Measurements from ENCODE around the gene CHAF1A. TPM values are rescaled to one million over a fixed set of nuclear protein-coding genes. Genes with fewer than 3 reads are reported as not detected.

Gene CHAF1A
- total and polyA plus RNA-seq, 2 of the 8 experiments (the other 6 are each of a cell fraction or from before 2014, with no cell fraction given), result 122 to 147 TPM

DNA sequence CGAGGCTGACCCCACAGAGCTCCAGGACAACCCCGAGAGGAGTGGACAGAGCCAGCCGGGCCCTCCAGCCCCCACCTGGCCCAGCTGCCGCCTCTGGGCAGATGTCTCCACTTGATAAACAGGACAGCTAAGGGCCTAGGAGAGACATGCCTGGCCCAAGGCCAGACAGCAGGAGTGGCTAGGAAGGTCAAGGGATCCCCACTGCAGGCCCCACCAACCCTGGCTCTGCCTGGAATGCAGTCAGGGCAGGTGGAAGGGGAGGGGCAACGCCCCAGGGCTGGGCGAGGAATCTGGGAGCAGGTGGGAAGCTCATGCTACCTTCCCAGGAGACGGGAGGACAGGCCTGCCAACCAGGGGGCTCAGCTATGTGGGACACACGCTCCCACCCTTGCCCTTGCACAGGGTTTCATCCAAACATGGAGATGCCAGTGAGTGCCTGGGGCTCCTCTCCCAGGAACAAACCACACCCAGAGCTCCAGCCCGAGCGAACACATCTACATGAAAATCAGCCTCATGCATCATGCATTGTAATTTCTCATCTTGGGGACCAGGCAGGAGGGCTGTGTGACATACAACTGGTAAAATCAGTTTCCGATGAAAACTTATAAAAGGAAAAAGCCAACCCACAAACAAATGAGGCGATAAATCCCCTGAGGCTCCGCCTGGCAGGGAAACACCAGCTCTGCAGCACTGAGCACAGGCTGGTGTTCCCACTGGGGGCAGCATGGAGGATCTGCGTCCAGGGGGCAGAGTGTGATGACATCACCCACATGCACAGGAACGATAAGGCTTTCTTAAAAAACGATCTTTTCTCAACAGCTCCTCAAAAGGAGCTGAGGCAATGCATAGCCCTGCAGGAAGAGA is 27.0 kb upstream of the CHAF1A start:
- 47% methylated on average over 16 of the region's 16 CpGs; no CpG with 5 or more reads in 1 of the 2 experiments for WGBS, 2 experiments (ENCODE audit: extremely low coverage in 1 of 2, insufficient coverage in 1 of 2, insufficient read length in 1 of 2, insufficient replicate concordance in 2 of 2, low coverage in 1 of 2, low lambda C conversion rate in 2 of 2, missing lambda C conversion rate in 1 of 2)
- Histone ChIP-seq H3K4me3 (ENCODE audit: extremely low read depth in 1 of 4, insufficient read depth in 2 of 4, low read depth in 3 of 4, low read length in 4 of 4) (peak overlapping the region in 2 of 4 experiments; percentile 12 to 29; a peak in 3 of 8 replicates), H4K20me1 (replicated peaks in 1 of 2; ENCODE audit: control insufficient read depth in 1 of 2, insufficient read depth in 2 of 2, low read length in 2 of 2) (peaks cover 18 to 43% of the 10 kb centered on the region in 2 experiments)
- TF ChIP-seq CTBP2 (IDR thresholded peaks at IDR 0.05; ENCODE audit: borderline replicate concordance, insufficient read depth, insufficient read length, low read length) (peak; percentile 21), CREB1 (IDR thresholded peaks at IDR 0.05) (peak; percentile 49), SIRT6 (IDR thresholded peaks at IDR 0.05; ENCODE audit: low read length) (no peak), SP1 (IDR thresholded peaks at IDR 0.05; ENCODE audit: low read depth, low read length) (0 out of 2 replicates have a peak, but pooled peaks have one; percentile 60), TEAD4 (IDR thresholded peaks at IDR 0.05; ENCODE audit: low read depth, low read length) (peak; percentile 96), ASH2L (IDR thresholded peaks at IDR 0.05; ENCODE audit: low read length) (peak; percentile 64)
- TF ChIP-seq, protein P1, sequence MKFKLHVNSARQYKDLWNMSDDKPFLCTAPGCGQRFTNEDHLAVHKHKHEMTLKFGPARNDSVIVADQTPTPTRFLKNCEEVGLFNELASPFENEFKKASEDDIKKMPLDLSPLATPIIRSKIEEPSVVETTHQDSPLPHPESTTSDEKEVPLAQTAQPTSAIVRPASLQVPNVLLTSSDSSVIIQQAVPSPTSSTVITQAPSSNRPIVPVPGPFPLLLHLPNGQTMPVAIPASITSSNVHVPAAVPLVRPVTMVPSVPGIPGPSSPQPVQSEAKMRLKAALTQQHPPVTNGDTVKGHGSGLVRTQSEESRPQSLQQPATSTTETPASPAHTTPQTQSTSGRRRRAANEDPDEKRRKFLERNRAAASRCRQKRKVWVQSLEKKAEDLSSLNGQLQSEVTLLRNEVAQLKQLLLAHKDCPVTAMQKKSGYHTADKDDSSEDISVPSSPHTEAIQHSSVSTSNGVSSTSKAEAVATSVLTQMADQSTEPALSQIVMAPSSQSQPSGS (IDR thresholded peaks at IDR 0.05; ENCODE audit: low read length), result peak; percentile 84; the same call in 1 of the 2 replicates

More for the DNA sequence above, 27.0 kb upstream of the CHAF1A start:
- H3K18ac ChIP-seq (ENCODE audit: extremely low read depth, low read length), result peak overlapping the region; percentile 90
- CTCF ChIA-PET (ENCODE audit: partially characterized antibody), result interaction anchor here (0.5 to 6.3 kb wide), 18 partner anchors 9 to 236 kb away, joined by 3 to 72 read pairs (median 6); partner anchors contain the start of genes CHAF1A, MPND and SH3GL1
- H3K79me1 ChIP-seq (ENCODE audit: low read depth, low read length), result peaks cover 25% of the 10 kb centered on the region
- H2BK120ac ChIP-seq (replicated peaks; ENCODE audit: low read depth, low read length), result no peak overlapping the region
- H3K79me2 ChIP-seq (ENCODE audit: control insufficient read depth in 1 of 2, insufficient read depth in 2 of 2, low read length in 2 of 2), result peaks cover 0 to 37% of the 10 kb centered on the region in 2 experiments; a peak in 1 of 4 replicates
- no peak overlapping the region for H2AFZ ChIP-seq (ENCODE audit: low read length)
- H3K27ac ChIP-seq (ENCODE audit: low read depth, low read length), result peak overlapping the region; percentile 82
- H3K4me1 ChIP-seq (replicated peaks in 1 of 4; ENCODE audit: control insufficient read depth in 3 of 4, insufficient read depth in 4 of 4, low read length in 3 of 4), result peaks cover 5 to 43% (median 35%) of the 10 kb centered on the region in 4 experiments
- FAIRE-seq, result no peak
- H4K8ac ChIP-seq (ENCODE audit: extremely low read depth, insufficient read depth, low read length), result peak overlapping the region; percentile 84; the same call in 1 of the 2 replicates
- H3K4ac ChIP-seq (replicated peaks; ENCODE audit: insufficient read length, low read depth, low read length), result peak overlapping the region; percentile 87
- H3K23ac ChIP-seq (ENCODE audit: insufficient read length), result no peak overlapping the region
- POLR2A ChIA-PET (ENCODE audit: partially characterized antibody), result interaction anchor here (0.8 to 5.8 kb wide), 13 partner anchors 10 to 72 kb away, joined by 3 to 63 read pairs (median 9); partner anchors contain the start of genes CHAF1A, MPND and SH3GL1
- H3K14ac ChIP-seq (ENCODE audit: insufficient read length), result no peak overlapping the region
- no peak overlapping the region for H4K5ac ChIP-seq (ENCODE audit: insufficient read length, low read depth, low read length)
- no peaks in the 10 kb centered on the region for H3K27me3 ChIP-seq (replicated peaks in 1 of 4; ENCODE audit: control insufficient read depth in 3 of 4, extremely low read depth in 1 of 4, insufficient read depth in 3 of 4, low read length in 3 of 4)
- no peaks in the 10 kb centered on the region for H3K23me2 ChIP-seq (ENCODE audit: low read depth, low read length)
- peak overlapping the region; percentile 95 for H2BK15ac ChIP-seq (ENCODE audit: low read length)
- peak overlapping the region; percentile 97 for H4K91ac ChIP-seq (replicated peaks; ENCODE audit: insufficient read length, low read length)
- DNase-seq (ENCODE audit: low read depth in 1 of 2, low spot score in 2 of 2), result peak; percentile 51 to 81
- H2AK5ac ChIP-seq (ENCODE audit: low read depth, low read length), result peak overlapping the region; percentile 95; the same call in 1 of the 2 replicates
- H2BK12ac ChIP-seq (ENCODE audit: low read depth, low read length), result peak overlapping the region; percentile 90
- H3K36me3 ChIP-seq (ENCODE audit: control insufficient read depth in 2 of 4, insufficient read depth in 4 of 4, low read length in 3 of 4), result no peaks in the 10 kb centered on the region
- H3K9me3 ChIP-seq (ENCODE audit: insufficient read depth in 2 of 2, low read depth in 1 of 2, low read length in 1 of 2), result no peaks in the 10 kb centered on the region
- H2BK20ac ChIP-seq (ENCODE audit: low read length), result peak overlapping the region; percentile 86; the same call in 1 of the 2 replicates
- peak overlapping the region in 1 of 4 experiments; percentile 55; a peak in 2 of 7 replicates for H3K9ac ChIP-seq (replicated peaks in 1 of 4; ENCODE audit: extremely low read depth in 1 of 4, low read depth in 3 of 4, low read length in 3 of 4)
- peak overlapping the region; percentile 8 to 46; a peak in 3 of 4 replicates for H3K4me2 ChIP-seq (ENCODE audit: insufficient read depth in 1 of 2, low read depth in 2 of 2, low read length in 2 of 2)
- H2BK5ac ChIP-seq (ENCODE audit: low read depth, low read length), result peak overlapping the region; percentile 95
- H3K56ac ChIP-seq (replicated peaks; ENCODE audit: insufficient read length, low read depth, low read length), result no peak overlapping the region
